Esophagus squamous epithelium (tissue), 4 donors: ENCODE data around the gene ZNF138.

Source experiments
- CTCF ChIP-seq, 6 experiments: fragments of 450-650 bp in 4 of 6; fragments of 200-600 bp in 2 of 6; sonication (generic) in 2 of 6; IDR thresholded peaks; one replicate each; pipeline ENCODE4 v1.5.1; 2016 to 2019; ENCODE audit warnings: antibody characterized with exemption in 6 of 6, mild to moderate bottlenecking in 4 of 6, moderate library complexity in 4 of 6
- POLR2A ChIP-seq, 4 donors: fragments of 450-650 bp; IDR thresholded peaks; one replicate each; pipeline ENCODE4 v1.6.1; 2017; ENCODE audit warnings: antibody characterized with exemption in 4 of 4, mild to moderate bottlenecking in 4 of 4, moderate library complexity in 3 of 4

DNA sequence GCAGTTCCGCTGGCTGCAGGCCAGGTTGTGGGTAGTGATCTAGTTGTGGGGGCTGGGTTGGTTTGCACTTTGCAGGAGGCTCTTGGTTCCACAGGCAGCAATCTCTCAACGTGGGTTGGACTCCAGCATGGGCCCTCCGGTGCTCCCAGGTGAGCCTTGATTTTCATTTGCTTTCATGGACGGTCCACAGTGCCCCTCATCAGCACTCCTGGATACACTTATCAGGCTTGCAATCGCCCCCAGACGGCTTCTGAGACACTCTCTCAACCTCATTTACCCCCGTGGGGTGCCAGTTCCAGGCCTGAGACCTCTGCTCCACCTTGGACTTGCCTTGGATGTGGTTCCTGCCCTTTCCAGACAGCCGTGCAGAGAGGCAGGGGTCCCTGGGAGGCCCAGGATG lies 77.5 kb downstream of the ZNF138 start:
- no peak for TF ChIP-seq POLR2A (IDR thresholded peaks at IDR 0.05)
- TF ChIP-seq CTCF (IDR thresholded peaks at IDR 0.05), result no peak
